Left ventricle myocardium inferior (tissue), 1 donor: ENCODE measurements around the gene CGB7. TPM values are rescaled to one million over a fixed set of nuclear protein-coding genes. Genes with fewer than 3 reads are reported as not detected.
A peak's percentile ranks its signal among the peaks of the same experiment; 100 is the strongest.

Experiments used
- DNase-seq: peaks from one replicate; pipeline ENCODE4 v3.0.0-alpha.2; 2020
- H3K27ac ChIP-seq: fragments of 200-600 bp; replicated peaks from 2 replicates; pipeline ENCODE4 v1.8.0; 2021
- H3K27me3 ChIP-seq: fragments of 200-600 bp; 2 replicates; pipeline ENCODE4 v1.8.0; 2021; ENCODE audit warnings: low read depth
- H3K36me3 ChIP-seq: fragments of 200-600 bp; 2 replicates; pipeline ENCODE4 v1.8.0; 2021
- H3K4me1 ChIP-seq: fragments of 200-600 bp; 2 replicates; pipeline ENCODE4 v1.8.0; 2021
- H3K4me3 ChIP-seq: fragments of 200-600 bp; 2 replicates; pipeline ENCODE4 v1.8.0; 2021; ENCODE audit warnings: mild to moderate bottlenecking, moderate library complexity
- H3K9me3 ChIP-seq: fragments of 200-600 bp; replicated peaks from 2 replicates; pipeline ENCODE4 v1.8.0; 2021
- intact Hi-C: fragments of 100-400 bp; cut with micrococcal nuclease; formaldehyde crosslinking; loops from one replicate; pipeline ENCODE4 v1.11.0; 2022
- total RNA-seq: library from RNA; stranded (reverse); fragmentation: NEBNext Ultra II Directional; extraction: Animal tissue kit (Norgen Biotek cat#: 25700); gene quantifications from one replicate; pipeline ENCODE4 v1.2.1, GENCODE V29; 2021
- TF ChIP-seq, protein P1 (sequence below): fragments of 200-600 bp; IDR thresholded peaks from 2 replicates; pipeline ENCODE4 v1.8.0; 2021; ENCODE audit warnings: antibody characterized with exemption, mild to moderate bottlenecking, borderline replicate concordance
- donor health status: DM: no; HTN: yes; CAD: no; lungs with severe emphysema.

The CGB7 gene
- total RNA-seq, 1 donor from 2014 or later = not detected

DNA sequence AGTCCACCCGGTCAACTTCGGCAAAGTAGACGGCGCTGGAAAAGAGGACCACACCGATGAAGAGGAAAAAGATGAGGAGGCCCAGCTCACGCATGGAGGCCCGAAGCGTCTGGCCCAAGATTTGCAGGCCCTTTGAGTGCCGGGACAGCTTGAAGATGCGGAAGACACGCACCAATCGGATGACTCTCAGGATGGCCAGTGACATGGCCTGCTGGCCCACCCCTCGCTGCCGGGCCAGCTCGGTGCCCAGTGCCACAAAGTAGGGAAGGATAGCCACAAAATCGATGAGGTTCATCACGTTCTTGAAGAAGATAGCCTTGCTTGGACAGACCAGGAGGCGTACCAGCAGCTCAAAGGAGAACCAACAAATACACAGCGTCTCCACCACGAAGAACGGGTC is 12.9 kb upstream of the CGB7 start:
- TF ChIP-seq, protein P1, sequence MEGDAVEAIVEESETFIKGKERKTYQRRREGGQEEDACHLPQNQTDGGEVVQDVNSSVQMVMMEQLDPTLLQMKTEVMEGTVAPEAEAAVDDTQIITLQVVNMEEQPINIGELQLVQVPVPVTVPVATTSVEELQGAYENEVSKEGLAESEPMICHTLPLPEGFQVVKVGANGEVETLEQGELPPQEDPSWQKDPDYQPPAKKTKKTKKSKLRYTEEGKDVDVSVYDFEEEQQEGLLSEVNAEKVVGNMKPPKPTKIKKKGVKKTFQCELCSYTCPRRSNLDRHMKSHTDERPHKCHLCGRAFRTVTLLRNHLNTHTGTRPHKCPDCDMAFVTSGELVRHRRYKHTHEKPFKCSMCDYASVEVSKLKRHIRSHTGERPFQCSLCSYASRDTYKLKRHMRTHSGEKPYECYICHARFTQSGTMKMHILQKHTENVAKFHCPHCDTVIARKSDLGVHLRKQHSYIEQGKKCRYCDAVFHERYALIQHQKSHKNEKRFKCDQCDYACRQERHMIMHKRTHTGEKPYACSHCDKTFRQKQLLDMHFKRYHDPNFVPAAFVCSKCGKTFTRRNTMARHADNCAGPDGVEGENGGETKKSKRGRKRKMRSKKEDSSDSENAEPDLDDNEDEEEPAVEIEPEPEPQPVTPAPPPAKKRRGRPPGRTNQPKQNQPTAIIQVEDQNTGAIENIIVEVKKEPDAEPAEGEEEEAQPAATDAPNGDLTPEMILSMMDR = no peak
- Histone ChIP-seq H3K4me3 (no peak overlapping the region), H3K36me3 (no peaks in the 10 kb centered on the region), H3K27me3 (peaks cover 88% of the 10 kb centered on the region), H3K9me3 (no peaks in the 10 kb centered on the region), H3K4me1 (peaks cover 13% of the 10 kb centered on the region), H3K27ac (no peak overlapping the region)
- intact Hi-C loops = no loop called here
- DNase-seq = no peak

DNA sequence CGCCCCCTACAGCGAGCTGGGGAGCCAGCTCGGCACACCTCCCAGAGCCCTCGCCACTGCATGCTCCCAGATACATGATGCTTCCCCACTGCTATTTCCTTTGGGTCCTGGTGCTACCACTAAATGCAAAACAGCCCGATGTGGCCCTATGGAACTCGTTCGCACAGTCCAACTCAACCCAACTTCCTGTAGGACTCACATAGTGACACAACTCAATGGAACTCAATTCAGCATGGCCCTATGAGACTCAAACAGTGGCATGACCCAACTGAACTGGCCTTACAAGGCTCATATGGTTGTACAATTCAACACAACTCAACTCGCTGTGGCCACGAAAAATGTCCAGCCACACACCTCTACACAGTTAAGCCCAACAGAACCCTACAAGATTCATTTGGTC is 11.5 kb upstream of the CGB7 start:
- H3K4me3 ChIP-seq = no peak overlapping the region
- DNase-seq = no peak
- TF ChIP-seq, protein P1 = no peak
- peaks cover 95% of the 10 kb centered on the region for H3K27me3 ChIP-seq
- intact Hi-C loops = no loop called here
- no peak overlapping the region for H3K27ac ChIP-seq
- H3K36me3 ChIP-seq = no peaks in the 10 kb centered on the region
- H3K9me3 ChIP-seq = no peaks in the 10 kb centered on the region
- H3K4me1 ChIP-seq = peaks cover 24% of the 10 kb centered on the region

DNA sequence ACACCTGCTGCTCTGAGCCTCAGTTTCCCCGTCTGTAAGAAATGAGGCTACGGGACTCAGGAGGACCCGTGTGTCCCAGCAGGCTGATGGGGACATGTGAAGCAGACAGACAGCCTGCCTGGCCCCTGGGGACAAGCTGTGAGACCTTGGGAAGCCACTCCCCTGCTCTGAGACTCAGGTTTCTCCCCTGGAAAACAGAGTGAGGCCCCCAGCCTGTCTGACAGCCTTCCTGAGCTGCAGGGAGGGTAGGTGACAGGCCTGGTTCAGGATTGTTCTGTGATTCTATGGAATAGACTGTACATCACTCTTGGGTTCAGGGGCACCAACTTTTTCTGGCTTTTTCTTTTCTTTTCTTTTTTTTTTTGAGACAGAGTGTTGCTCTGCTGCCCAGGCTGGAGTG is 10.0 kb upstream of the CGB7 start:
- no peak for DNase-seq
- Histone ChIP-seq H3K27me3 (peaks cover 95% of the 10 kb centered on the region), H3K36me3 (no peaks in the 10 kb centered on the region), H3K4me1 (peaks cover 24% of the 10 kb centered on the region), H3K9me3 (no peaks in the 10 kb centered on the region), H3K4me3 (no peak overlapping the region), H3K27ac (no peak overlapping the region)
- TF ChIP-seq, protein P1 = no peak
- intact Hi-C loops = no loop called here

DNA sequence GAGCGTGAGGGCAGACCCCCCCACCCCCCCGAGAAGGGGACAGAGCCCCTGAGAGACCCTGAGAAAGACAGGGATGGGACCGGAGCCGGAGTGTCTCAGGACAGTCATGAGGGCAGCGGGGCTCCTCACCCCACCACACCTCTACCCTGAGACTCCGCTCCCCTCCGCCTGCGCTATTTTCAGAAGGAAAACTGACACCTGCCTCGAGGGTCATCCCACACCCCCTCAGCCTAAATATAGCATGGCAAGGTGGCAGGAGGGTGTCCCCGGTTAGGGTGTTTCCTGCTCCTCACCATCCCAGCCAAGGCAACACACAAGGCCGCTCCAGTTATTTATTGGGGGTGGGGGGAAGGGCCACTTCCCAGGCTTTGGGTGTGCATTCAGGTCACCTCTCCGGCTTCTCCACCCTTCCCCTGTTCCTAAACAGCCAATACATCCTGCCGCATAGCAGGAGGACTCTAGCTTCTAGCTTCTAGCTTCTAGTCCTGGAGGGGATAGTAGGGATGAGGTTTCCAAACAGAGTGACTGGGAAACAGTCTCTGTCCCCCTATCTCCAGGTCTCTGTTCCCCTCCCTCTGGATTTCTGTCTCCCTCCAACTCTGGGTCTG is 8.5 kb upstream of the CGB7 start:
- intact Hi-C loops = no loop called here
- Histone ChIP-seq H3K36me3 (no peaks in the 10 kb centered on the region), H3K4me1 (peaks cover 18% of the 10 kb centered on the region), H3K27me3 (peaks cover 96% of the 10 kb centered on the region), H3K4me3 (no peak overlapping the region), H3K27ac (no peak overlapping the region), H3K9me3 (no peaks in the 10 kb centered on the region)
- TF ChIP-seq, protein P1 = no peak
- no peak for DNase-seq

DNA sequence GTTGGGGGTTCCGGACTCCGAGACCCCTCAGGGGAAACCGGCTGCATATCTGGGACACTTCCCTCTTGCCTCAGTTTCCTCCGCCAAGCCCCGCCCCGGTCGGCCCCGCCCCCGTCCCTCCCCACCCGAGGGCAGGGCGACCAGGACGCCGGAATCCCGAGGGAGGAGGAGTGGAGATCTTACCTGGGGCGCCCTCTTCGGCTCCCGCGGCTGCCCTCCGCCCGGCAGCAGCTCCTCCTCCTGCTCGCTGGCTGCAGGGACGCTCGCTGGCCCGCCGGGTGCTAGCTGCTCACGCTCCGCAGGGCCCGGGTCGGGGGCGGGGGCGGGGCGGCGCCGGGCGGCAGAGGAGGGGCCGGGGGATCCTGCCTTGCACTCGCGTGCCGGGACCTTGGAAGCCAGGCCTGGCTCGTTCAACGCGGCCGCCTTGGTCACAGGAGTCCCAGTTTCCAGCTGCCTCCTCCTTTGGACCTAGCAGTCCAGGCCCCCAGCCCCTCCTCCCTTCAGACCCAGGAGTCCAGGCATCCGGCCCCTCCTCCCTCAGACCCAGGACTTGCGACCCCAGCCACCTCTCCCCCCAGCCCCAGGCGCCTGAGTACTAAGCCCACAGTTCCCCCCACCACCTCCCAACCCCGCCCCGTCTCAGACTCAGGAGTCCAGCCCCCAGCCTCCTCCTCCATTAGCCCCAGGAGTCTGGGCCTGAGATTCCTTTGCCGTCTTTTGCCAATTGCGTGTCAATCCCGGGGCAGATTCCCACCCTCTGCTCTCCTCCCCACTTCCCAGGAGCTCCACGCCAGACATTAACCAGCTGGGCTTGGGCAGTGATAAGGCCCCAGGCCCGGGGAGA is 7.4 kb upstream of the CGB7 start, which contains the start of gene NTF4:
NTF4 (minus strand) TSS at position 51 of the 844 bp plus-strand sequence. CDS start 2,821 bp downstream, outside the sequence.
- intact Hi-C loops = no loop called here
- peaks cover 94% of the 10 kb centered on the region for H3K27me3 ChIP-seq
- no peak within 1 kb of the TSS for H3K27ac ChIP-seq
- H3K9me3 ChIP-seq = no peaks in the 10 kb centered on the region
- DNase-seq = no peak
- peaks cover 18% of the 10 kb centered on the region for H3K4me1 ChIP-seq
- peak within 1 kb of the TSS; percentile 53 for H3K4me3 ChIP-seq
- no peaks in the 10 kb centered on the region for H3K36me3 ChIP-seq
- TF ChIP-seq, protein P1 = no peak
